ENCODE results near the gene ALPK1.
"Not testable (repeated sequence)": the region's sequence is repeated elsewhere in the genome, so short reads cannot be mapped to it uniquely, and the experiment has no call there.

Gene ALPK1
- long read RNA-seq, donor 1, partial matches to known transcripts = 5 of 5 reads
- long read RNA-seq, donor 1, other reads (novel, unspliced or antisense) = 0 of 5 reads
- long read RNA-seq, donor 2 = 0 reads
- long read RNA-seq, donor 3 = 0 reads
- long read RNA-seq, donor 4 = 0 reads
- long read RNA-seq, donor 5 = 0 reads
- long read RNA-seq, donor 6 = 0 reads
- long read RNA-seq, donor 7, full-length matches to known transcripts = 2 of 15 reads
- long read RNA-seq, donor 7, partial matches to known transcripts = 13 of 15 reads
- long read RNA-seq, donor 7, other reads (novel, unspliced or antisense) = 0 of 15 reads
- long read RNA-seq, donor 8, full-length matches to known transcripts = 1 of 11 reads
- long read RNA-seq, donor 8, partial matches to known transcripts = 10 of 11 reads
- long read RNA-seq, donor 8, other reads (novel, unspliced or antisense) = 0 of 11 reads

DNA sequence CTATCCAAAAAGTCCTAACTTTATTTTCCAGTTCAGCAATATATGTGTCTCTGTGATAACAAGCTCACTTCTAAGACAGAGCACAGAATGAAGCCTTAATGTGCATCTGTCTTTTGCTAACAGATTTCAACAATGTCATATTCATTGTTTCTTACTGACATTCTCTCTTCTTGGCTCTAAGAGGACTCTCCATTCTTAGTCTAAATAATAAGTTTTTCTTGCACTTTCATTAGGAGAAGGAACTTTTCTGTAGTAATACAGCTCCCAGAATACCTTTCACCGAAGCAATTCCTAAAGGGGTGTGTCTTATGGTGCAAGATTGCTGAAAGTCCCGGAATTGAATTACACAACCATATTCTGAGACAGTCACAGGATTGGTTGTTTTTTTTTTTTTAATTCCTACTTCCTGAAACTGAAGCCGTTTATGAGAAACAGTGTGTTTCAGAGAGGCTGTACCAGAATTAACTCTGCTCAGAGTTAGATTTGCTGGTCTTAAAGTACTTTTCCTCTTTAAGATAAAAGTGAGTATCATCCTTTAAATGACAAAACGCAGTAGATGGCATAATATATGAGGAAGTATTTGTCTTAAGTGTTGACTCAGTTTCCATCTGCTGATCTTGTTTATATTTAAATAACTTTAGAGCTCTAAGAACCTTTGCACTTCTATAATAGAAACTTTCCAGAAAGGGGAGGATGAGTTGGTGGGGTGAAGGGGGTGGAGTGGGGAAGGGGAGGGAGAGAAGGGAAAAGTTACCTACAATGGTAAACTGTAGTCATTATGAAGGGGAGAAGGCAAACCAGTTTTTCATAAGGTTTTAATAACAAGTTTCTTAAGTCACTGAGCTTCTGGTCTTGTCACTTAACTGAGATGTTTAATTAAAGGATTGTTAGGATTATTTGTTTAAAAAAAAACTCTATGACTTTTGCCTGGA lies at the start of gene ALPK1:
Gene ALPK1 (plus strand): TSS at position 421 of the 932 bp plus-strand sequence.
- DNase-seq = peak; percentile 28

DNA sequence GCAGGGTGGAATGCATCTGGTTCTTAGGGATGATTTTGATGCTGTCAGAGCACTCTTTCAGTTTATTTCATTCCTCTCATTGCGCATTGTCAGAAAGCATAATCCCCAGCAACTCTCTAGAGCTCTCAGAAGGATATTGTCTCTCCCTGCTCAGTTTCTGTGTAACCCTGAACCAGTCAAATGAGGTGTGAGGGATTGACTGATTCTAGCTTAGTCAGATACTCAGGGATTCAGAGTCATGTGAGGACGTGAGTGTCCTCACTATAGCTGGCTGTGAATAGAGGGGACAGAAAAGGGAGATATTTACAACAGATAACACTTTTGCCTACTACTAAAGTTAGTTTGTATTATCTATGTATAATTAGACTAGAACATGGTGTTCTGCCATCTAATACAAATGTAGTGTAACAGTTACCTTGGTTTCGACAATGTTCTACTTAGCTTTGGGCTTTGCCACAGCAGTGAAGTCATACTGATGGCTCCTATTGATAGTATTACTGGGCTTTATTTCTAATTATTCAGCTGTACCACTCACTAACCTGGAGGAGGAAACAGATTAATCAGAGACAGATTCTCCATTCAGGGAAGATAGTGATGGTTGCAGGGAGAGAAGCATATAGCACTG lies 46.0 kb upstream of the ALPK1 start:
- DNase-seq = no peak

DNA sequence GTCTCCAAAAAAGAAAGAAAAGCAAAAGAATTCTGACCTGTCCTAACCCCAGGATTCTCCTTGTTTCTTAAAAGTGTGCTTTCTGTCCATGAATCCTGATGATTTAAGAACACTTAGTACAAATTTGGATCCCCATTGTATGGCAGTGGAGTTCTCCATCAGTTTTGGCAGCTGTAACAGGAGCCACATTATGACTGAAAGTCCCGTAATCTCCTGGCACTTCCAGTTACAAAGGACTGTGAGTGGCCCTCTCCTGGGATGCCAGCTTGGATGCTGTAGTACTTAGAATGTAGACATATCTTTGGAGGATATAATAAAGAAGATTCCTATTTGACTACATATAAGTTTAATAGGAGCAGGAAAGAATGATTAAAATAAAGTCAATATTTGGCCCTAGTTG lies 44.9 kb upstream of the ALPK1 start:
- no peak for DNase-seq

DNA sequence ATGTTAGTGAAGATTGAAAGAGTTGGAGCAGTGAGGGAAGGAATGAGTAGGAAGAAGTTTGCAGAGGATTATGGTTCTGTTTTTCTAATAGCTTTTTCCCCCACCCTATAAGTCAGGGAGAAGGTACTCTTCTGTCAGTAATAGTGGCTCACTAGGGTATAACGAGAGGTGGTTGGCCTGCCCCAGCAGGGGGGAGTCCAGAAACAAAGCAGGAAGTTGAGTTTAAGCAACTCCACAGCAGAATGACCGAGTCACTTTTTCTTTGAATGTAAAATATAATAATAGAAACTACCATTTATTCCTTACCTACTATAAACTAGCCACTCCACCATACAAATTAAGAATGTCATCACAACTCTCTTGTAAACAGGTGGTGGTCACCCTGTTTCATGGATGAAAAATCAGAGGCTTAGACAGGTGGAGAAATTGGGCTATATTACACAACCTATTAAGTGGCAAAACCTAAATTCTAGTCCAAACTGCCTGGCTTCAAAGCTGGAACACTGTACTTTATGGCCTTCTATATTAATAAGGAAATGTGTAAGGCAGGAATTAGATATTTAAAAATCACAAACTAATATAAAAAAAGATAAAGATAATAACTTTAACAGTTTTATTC lies 43.7 kb upstream of the ALPK1 start:
- DNase-seq = no peak

DNA sequence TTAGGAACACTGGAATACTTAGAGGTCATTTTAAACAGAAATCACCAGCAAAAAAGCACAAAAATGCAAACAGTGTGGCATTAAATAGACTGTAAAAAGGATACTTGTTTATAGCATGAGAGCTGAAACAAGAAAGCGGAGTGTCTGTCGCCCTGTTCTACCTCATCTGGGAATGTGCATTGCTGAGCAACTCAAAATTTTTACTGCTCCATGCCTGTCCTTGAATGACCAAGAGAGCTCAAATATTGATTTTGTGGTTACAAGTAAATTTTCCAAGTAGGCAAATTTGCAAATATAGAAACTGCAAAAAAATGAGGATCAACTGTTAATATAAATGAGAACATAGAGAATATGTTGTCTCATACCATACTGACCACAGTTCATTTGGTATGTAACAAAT lies 40.1 kb upstream of the ALPK1 start:
- DNase-seq = no peak

DNA sequence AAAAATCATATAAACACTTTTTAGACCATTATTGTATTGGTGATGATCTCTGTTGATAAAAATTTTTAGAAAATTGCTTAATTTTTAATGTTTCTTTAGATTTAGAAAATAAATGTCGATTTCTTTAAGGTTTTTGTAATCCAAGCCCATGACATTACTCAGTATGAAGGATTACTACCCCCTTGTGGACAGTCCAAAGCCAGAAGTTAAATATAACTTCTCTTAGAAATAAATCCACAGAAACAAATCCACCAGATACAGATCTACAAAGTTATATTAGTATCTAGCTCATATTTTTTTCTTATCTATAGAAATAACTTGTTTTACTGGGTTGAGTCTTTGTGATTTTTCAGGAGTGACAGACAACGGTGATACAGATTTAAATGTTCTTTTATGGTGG lies 30.3 kb upstream of the ALPK1 start:
- no peak for DNase-seq

DNA sequence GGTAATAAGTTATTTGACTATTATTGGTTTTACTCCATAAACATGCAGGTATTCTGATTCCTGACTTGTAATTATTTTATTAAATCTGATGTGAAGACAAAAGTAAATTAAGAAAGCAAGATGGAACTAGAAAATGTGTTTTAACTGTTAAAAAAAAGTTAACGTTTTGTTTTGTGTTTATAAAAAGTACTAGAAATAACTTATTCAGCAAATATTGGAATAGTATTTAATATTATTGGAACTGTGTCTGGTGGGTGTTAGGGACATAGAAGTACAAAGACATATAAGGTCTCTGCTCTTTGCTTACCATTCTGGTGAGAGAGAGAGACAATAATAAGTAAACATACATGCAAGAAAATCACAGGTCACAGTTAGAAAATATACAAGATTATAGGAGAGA lies 27.1 kb upstream of the ALPK1 start:
- DNase-seq = no peak

DNA sequence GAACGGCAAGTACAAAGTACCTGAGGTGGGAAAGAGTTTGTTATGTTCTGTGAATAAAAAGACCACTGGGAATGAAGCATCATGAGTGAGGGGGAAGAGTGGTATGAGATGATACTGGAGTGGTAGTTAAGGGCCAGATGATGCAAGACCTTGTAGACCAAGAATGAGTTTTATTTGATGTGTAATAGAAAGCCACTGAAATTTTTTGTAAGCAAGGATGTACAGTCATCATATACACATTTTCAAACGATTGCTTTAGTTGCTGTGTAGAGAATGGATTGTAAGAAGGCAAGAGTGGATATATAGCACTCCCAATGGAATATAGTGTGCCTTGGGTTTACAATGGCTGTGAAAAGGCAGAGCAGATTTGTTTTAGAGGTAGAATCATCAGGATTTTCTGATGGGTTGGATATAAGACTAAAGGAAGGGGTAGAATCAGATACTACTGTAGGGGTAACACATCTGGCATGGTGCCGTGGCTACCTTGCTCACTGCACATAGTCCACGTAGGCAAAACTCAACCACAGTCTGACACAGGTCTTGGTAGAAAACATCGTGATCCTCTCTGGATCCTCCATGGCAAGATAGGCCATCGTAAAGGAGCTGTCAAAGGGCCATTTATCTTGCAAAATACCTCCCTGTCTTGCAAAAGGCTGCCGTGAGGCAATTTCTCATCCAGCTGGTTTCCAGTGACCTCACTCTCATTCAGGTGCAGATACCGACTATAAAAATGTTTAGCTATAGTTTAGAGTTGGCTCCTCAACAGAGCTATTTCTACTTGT lies 26.3 kb upstream of the ALPK1 start:
- DNase-seq = no peak

DNA sequence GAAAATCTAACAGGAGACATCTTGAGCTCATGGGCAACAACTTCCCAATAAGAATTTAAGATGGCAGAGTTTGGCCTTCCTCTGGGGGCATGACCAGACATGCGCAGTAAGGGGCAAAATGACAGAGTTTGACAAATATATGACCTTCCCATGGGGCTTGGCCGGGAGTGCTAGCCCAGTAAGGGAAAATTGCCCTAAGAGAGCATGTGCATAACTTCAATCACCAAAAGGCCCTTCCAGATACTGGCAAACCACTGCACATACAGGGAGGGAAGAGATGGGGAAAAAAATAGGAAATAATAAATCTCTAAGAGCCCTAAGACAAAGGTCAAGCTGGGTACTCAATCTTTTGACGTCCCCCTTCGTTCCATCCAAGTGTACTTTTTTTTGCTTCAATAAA lies 24.9 kb upstream of the ALPK1 start:
- DNase-seq = no peak

DNA sequence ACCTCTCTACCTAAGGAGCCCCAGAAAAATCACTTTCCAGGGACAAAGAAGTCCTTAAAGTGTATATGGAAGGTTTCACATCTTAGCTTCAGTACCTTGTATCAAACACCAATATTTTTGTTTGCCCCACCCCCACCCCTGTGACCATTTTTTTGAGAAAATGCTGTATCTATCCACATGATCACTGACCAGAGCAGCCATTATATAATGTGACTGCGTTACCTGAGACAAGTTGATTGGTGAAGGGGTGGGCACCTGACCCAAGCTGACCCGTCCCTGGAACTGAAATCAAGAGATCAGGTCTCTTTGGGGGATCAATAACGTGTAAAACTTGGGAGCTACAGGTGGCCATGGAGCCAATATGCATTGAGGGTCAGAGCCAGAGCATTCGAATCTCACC lies 22.2 kb upstream of the ALPK1 start:
- DNase-seq = no peak

DNA sequence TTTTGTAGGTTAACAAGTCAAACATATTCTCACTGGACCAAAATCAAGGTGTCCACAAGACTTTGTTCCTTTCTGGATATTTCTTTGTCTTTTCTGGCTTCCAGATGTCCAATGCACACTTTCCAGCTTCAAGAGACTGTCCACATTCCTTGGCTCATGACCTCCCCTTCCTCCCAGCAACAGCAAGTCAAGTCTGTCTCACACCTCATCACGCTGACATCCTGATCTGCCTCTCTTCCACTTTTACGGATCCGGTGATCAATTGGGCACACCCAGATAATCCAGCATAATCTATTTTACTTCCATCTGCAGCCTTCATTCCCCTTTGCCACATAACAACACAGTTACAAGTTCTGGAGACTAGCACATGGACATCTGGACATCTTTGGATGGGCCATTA lies 21.1 kb upstream of the ALPK1 start:
- DNase-seq = no peak

DNA sequence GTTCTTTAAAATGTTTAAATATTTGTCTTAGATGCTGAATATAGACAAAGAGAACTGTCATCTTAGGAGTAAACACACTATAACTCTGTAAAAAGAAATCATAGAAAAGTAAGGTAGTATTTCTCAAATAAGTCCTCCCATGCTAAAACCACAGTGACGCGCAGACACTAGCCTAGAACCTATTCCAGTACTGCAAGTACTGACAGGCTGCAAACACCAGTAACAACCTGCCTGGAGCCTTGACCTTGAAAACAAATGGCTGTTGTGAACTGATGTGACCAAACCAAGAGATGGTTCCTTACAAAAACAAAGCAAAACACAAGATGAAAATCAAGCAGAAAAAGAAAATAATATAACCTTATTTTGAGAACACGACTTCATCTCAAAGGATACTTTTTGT lies 19.9 kb upstream of the ALPK1 start:
- DNase-seq = no peak

DNA sequence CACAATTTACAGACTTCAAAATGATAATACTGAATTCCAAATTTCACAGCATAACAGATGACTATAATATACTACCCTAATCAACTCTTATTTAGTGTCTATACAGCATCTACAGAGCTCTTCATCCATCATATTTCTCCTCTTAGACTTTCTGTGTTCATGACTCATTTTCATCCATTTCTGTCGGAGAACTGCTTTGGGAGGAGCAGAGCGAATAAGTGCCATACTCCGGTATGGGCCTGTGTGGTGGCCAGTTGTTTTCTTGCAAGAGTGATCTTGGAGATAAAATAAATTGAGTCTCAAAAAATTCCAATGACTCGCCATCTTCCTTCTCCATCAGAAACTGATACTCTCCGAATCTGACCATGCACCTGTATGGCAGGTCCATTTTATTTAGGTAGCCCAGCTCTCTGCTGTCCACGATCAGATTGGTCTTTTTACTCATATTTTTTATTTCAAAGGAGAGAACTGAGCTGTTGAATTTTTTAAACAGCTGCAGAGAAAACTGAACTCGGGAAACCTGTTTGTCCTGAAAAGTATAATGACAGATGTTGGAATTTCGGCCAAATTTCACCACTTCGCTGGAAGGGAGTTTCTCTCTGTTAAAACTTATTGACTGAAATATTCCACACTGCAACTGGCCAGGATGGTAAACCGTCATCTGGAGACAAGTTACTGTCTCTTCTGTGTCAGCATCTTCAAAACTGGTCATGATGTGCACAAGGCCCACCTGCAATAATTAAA lies 19.3 kb upstream of the ALPK1 start:
- no peak for DNase-seq

DNA sequence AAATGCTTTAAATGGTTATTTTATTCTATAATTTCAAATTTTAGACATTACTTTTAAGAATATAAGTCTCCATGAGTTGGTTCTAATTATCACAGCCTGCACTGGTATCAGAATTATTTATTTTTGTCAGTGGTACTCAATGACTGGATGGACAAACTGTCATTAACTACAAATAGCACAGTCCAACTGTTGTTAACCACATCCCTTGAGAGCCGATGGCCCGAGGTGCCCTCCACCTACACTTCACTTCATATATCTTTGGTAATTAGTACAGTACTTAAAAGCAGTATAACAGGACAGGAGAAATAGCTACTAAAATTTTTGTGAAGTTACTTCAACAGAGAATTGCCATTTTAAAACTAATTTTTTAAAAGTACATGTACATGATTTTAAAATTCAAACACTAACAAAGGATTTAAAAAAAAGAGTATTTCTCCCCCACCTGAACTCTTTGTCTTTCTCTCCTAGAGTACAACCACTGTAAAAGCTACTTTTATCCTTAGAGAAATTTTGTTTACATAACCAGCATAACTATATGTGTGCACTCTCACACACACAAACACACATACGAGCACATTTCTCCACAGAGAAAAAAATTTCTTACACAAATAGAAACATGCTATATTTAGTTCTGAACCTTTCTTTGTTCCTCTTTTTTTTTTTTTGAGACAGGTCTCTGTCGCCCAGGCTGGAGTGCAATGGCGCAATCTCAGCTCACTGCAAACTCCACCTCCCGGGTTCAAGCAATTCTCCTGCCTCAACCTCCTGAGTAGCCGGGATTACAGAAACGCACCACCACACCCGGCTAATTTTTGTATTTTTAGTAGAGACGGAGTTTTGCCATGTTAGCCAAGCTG lies 17.9 kb upstream of the ALPK1 start:
- no peak for DNase-seq

DNA sequence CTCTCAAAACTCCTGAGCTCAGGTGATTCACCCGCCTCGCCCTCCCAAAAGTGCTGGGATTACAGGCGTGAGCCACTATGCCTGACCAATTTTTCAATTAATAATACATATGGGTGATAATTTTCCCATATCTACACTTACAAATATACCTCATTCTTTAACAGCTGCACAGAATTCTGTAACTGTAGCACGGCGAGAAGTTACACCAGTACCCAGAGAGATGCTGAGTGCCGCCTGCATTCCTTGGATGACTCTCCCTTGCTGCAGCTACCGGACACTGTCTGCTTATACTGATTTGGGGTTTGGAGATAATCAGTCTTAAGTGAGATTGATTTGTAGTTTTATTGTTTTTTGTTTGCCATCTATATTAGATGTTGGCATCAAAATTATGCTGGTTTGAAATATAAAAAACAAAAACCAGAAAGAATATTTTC lies 17.3 kb upstream of the ALPK1 start:
- DNase-seq = no peak

DNA sequence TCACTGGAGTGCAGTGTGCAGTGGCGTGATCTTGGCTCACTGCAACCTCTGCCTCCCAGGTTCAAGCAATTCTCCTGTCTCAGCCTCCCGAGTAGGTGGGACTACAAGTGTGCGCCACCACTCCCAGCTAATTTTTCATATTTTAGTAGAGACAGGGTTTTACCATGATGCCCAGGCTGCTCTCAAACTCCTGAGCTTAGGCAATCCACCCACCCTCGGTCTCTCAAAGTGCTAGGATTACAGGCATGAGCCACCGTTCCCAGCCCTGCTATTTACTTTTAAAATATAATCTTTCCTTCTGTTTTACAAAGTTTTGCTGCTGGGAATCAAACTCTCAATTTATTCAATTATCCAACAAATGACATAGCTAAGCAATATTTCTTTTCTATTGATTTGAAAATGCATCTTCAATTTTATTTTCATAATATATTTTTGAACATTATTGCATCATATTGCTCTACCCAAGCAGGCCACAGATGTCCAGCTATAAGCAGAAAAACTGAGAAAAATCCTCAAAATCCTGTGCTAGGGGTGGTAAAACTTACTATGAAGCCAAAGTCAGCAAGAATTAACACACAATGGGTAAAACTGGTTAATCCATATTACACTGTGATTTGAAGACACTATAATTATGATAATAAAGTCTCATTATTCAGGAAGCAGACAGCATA lies 16.6 kb upstream of the ALPK1 start:
- DNase-seq = no peak

DNA sequence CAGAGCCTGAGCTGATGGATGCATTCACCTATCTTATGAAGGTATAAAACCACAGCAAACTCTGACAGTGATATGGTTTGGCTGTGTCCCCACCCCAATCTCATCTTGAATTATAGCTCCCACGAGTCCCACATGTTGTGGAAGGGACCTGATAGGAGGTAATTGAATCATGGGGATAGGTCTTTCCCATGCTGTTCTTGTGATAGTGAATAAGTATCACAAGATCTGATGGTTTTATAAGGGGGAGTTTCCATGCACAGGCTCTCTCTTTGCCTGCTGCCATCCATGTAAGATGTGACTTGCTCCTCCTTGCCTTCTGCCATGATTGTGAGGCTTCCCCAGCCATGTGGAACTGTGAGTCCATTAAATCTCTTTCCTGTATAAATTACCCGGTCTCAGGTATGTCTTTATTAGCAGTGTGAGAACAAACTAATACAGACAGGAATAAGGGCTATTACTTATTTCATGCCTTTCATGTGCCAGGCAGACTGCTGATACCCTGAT lies 15.2 kb upstream of the ALPK1 start:
- not testable (repeated sequence) for DNase-seq

DNA sequence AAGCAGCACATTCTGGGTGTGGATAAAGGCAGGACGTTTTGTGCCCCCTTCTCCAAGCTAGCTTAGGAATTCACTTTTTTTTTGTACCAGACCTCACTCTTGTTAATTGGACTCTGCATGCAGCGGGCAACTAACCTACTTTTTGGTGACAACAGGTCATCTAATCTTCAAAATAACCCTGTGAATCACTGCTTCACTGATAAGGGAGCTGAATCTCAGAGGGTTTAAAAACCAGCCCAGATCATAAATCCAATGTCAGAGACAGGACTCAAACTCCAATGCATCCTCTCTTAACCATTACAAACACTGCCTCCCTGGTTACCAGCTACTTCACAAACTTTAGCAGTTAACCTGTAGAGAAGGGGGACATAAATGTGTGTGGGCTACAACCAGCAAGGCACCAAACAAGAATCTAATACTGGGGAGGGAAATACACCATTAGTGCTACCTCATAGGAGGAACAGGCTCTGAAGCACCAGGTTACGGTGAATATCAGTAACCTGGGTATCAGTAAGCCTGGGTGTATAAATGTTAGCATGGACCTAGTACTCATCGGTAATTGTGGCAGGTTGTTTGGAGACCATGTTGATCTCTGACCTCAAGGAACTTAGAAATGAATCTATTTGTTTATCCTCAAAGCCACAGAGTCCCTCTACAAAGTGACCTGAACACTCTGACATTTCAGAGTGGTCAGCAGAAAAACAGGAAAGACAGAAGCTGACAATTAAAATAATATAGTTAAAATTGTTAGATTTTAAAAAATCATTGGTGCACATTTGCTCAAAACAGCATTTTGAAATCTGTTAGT lies 14.1 kb upstream of the ALPK1 start:
- DNase-seq = no peak
